H1 (cell line): ENCODE results near the gene HCK. TPM values are rescaled to one million over a fixed set of nuclear protein-coding genes. Genes with fewer than 3 reads are reported as not detected.

ENCODE experiments used
- CTCF ChIA-PET: fragments of 300-600 bp; sonication (Branson Sonifier 250); formaldehyde crosslinking; loops from one replicate; lab custom pipeline; 2021; ENCODE audit not compliant: partially characterized antibody; lab: Charles Lee
- POLR2A ChIA-PET: fragments of 300-600 bp; sonication (Branson Sonifier 250); formaldehyde crosslinking; loops from one replicate; lab custom pipeline; 2021; ENCODE audit warnings: inconsistent platforms; ENCODE audit not compliant: partially characterized antibody; lab: Charles Lee
- DNase-seq, 2 experiments: peaks; one replicate each; pipeline versions ENCODE4 v3.0.0 to v3.0.0-alpha.2; 2010 to 2022; ENCODE audit warnings: low spot score in 2 of 2, low read depth in 1 of 2, mixed read lengths in 1 of 2
- FAIRE-seq: peaks from 2 replicates; lab custom pipeline; 2011; peaks lifted over from hg19 to GRCh38; lab: Jason Lieb, UNC
- H2AFZ ChIP-seq: 2 replicates; pipeline ENCODE4 v1.8.1; 2012; ENCODE audit warnings: low read length, inconsistent platforms
- H2AK5ac ChIP-seq: 2 replicates; pipeline ENCODE4 v1.6.1; 2013; ENCODE audit warnings: low read depth, low read length
- H2BK120ac ChIP-seq: replicated peaks from 2 replicates; pipeline ENCODE3; 2013; ENCODE audit warnings: low read depth, low read length, inconsistent platforms
- H2BK12ac ChIP-seq: 2 replicates; pipeline ENCODE4 v1.6.1; 2013; ENCODE audit warnings: low read depth, low read length
- H2BK15ac ChIP-seq: 2 replicates; pipeline ENCODE4 v1.6.1; 2013; ENCODE audit warnings: low read length
- H2BK20ac ChIP-seq: 2 replicates; pipeline ENCODE4 v1.6.1; 2013; ENCODE audit warnings: low read length
- H2BK5ac ChIP-seq: 2 replicates; pipeline ENCODE4 v1.6.1; 2013; ENCODE audit warnings: low read depth, low read length
- H3K14ac ChIP-seq: 2 replicates; pipeline ENCODE4 v1.6.1; 2013; ENCODE audit warnings: inconsistent platforms; ENCODE audit not compliant: insufficient read length
- H3K18ac ChIP-seq: 2 replicates; pipeline ENCODE4 v1.6.1; 2013; ENCODE audit warnings: low read length; ENCODE audit errors: extremely low read depth
- H3K23ac ChIP-seq: 2 replicates; pipeline ENCODE4 v1.6.1; 2013; ENCODE audit warnings: inconsistent platforms; ENCODE audit not compliant: insufficient read length
- H3K23me2 ChIP-seq: 2 replicates; pipeline ENCODE4 v1.6.1; 2013; ENCODE audit warnings: low read depth, low read length
- H3K27ac ChIP-seq: 2 replicates; pipeline ENCODE4 v1.6.1; 2011; ENCODE audit warnings: low read depth, low read length, inconsistent platforms
- H3K27me3 ChIP-seq, 4 experiments: replicated peaks in 1 of 4; 1 replicate in 1 of 4; 2 replicates in 3 of 4; pipeline versions ENCODE4 v1.6.1 to v1.8.1; 2011 to 2013; ENCODE audit warnings: low read length in 3 of 4, mild to moderate bottlenecking in 3 of 4, inconsistent platforms in 2 of 4, mixed read lengths in 2 of 4, moderate library complexity in 1 of 4; ENCODE audit not compliant: control insufficient read depth in 3 of 4, insufficient read depth in 3 of 4; ENCODE audit errors: extremely low read depth in 1 of 4
- H3K36me3 ChIP-seq, 4 experiments: 2 replicates each; pipeline versions ENCODE4 v1.6.1 to v1.8.1; 2011 to 2013; ENCODE audit warnings: mild to moderate bottlenecking in 4 of 4, low read length in 3 of 4, moderate library complexity in 2 of 4, control low read depth in 1 of 4, inconsistent platforms in 1 of 4; ENCODE audit not compliant: insufficient read depth in 4 of 4, control insufficient read depth in 2 of 4
- H3K4ac ChIP-seq: replicated peaks from 2 replicates; pipeline ENCODE3; 2013; ENCODE audit warnings: low read length, low read depth, mixed read lengths, inconsistent platforms; ENCODE audit not compliant: insufficient read length
- H3K4me1 ChIP-seq, 4 experiments: replicated peaks in 1 of 4; 1 replicate in 1 of 4; 2 replicates in 3 of 4; pipeline versions ENCODE4 v1.6.1 to v1.8.1; 2011 to 2013; ENCODE audit warnings: low read length in 3 of 4, inconsistent platforms in 2 of 4, mixed read lengths in 1 of 4; ENCODE audit not compliant: insufficient read depth in 4 of 4, control insufficient read depth in 3 of 4
- H3K4me2 ChIP-seq, 2 experiments: 2 replicates each; pipeline versions ENCODE4 v1.6.1 to v1.8.1; 2011 to 2013; ENCODE audit warnings: low read depth in 2 of 2, low read length in 2 of 2, control low read depth in 1 of 2, inconsistent platforms in 1 of 2, mild to moderate bottlenecking in 1 of 2; ENCODE audit not compliant: insufficient read depth in 1 of 2
- H3K4me3 ChIP-seq, 4 experiments: fragments of 200-600, 300-600 bp in 1 of 4; sonication (generic), shearing (Covaris generic), sonication (Bioruptor Twin) in 1 of 4; 2 replicates each; pipeline versions ENCODE4 v1.5.1 to v1.8.1; 2011 to 2016; ENCODE audit warnings: low read length in 4 of 4, low read depth in 3 of 4, control low read depth in 2 of 4, inconsistent platforms in 2 of 4, mild to moderate bottlenecking in 2 of 4, mixed read lengths in 1 of 4, moderate library complexity in 1 of 4; ENCODE audit not compliant: insufficient read depth in 2 of 4; ENCODE audit errors: extremely low read depth in 1 of 4
- H3K56ac ChIP-seq: replicated peaks from 2 replicates; pipeline ENCODE3; 2013; ENCODE audit warnings: low read depth, mild to moderate bottlenecking, mixed read lengths, low read length, inconsistent platforms; ENCODE audit not compliant: insufficient read length
- H3K79me1 ChIP-seq: 2 replicates; pipeline ENCODE4 v1.6.1; 2013; ENCODE audit warnings: low read depth, low read length, control low read depth
- H3K79me2 ChIP-seq, 2 experiments: 2 replicates each; pipeline versions ENCODE4 v1.6.1 to v1.8.1; 2012 to 2013; ENCODE audit warnings: low read length in 2 of 2, mild to moderate bottlenecking in 2 of 2, inconsistent platforms in 1 of 2; ENCODE audit not compliant: insufficient read depth in 2 of 2, control insufficient read depth in 1 of 2
- H3K9ac ChIP-seq, 4 experiments: replicated peaks in 1 of 4; 1 replicate in 1 of 4; 2 replicates in 3 of 4; pipeline versions ENCODE4 v1.6.1 to v1.8.1; 2011 to 2013; ENCODE audit warnings: low read depth in 3 of 4, low read length in 3 of 4, control low read depth in 2 of 4, mild to moderate bottlenecking in 2 of 4, moderate library complexity in 2 of 4, inconsistent platforms in 1 of 4; ENCODE audit errors: extremely low read depth in 1 of 4
- H3K9me3 ChIP-seq, 2 experiments: 2 replicates each; pipeline versions ENCODE4 v1.6.1 to v1.8.1; 2012 to 2013; ENCODE audit warnings: mild to moderate bottlenecking in 2 of 2, moderate library complexity in 2 of 2, control low read depth in 1 of 2, inconsistent platforms in 1 of 2, low read depth in 1 of 2, low read length in 1 of 2, mixed read lengths in 1 of 2; ENCODE audit not compliant: insufficient read depth in 2 of 2
- H4K20me1 ChIP-seq, 2 experiments: replicated peaks in 1 of 2; 2 replicates each; pipeline versions ENCODE3 to v1.8.1; 2011 to 2013; ENCODE audit warnings: inconsistent platforms in 2 of 2, low read length in 2 of 2, mild to moderate bottlenecking in 1 of 2; ENCODE audit not compliant: insufficient read depth in 2 of 2, control insufficient read depth in 1 of 2
- H4K5ac ChIP-seq: 2 replicates; pipeline ENCODE4 v1.6.1; 2013; ENCODE audit warnings: low read length, low read depth, mixed read lengths, inconsistent platforms; ENCODE audit not compliant: insufficient read length
- H4K8ac ChIP-seq: 2 replicates; pipeline ENCODE4 v1.8.0; 2013; ENCODE audit warnings: mild to moderate bottlenecking, moderate library complexity, low read length, inconsistent platforms; ENCODE audit not compliant: insufficient read depth; ENCODE audit errors: extremely low read depth
- H4K91ac ChIP-seq: replicated peaks from 2 replicates; pipeline ENCODE3; 2013; ENCODE audit warnings: low read length, mixed read lengths, inconsistent platforms; ENCODE audit not compliant: insufficient read length
- ATF2 ChIP-seq: IDR thresholded peaks from 2 replicates; pipeline ENCODE4 v1.6.1; 2012; ENCODE audit warnings: low read length, inconsistent platforms
- PHF8 ChIP-seq: fragments of 200-600 bp; sonication (generic); conservative IDR thresholded peaks from 2 replicates; pipeline ENCODE4 v1.7.1; 2012; ENCODE audit warnings: low read depth, mild to moderate bottlenecking, inconsistent platforms, low read length, moderate library complexity
- RAD21 ChIP-seq, 2 experiments: IDR thresholded peaks in 1 of 2; conservative IDR thresholded peaks in 1 of 2; 2 replicates each; pipeline ENCODE4 v1.6.1; 2011; ENCODE audit warnings: low read depth in 2 of 2, low read length in 2 of 2, improper control_type of control experiment in 1 of 2, inconsistent platforms in 1 of 2, mild to moderate bottlenecking in 1 of 2, moderate library complexity in 1 of 2
- SAP30 ChIP-seq: fragments of 300-600 bp; sonication (generic); IDR thresholded peaks from 2 replicates; pipeline ENCODE4 v1.7.1; 2012; ENCODE audit warnings: low read length, moderate library complexity, mild to moderate bottlenecking, inconsistent platforms; ENCODE audit not compliant: insufficient read depth, insufficient replicate concordance
- SIN3A ChIP-seq, 2 experiments: IDR thresholded peaks in 1 of 2; conservative IDR thresholded peaks in 1 of 2; 2 replicates each; pipeline ENCODE4 v1.6.1; 2011 to 2012; ENCODE audit warnings: low read length in 2 of 2, improper control_type of control experiment in 1 of 2, low read depth in 1 of 2, mild to moderate bottlenecking in 1 of 2
- ZNF274 ChIP-seq: IDR thresholded peaks from 2 replicates; pipeline ENCODE4 v1.7.0; 2012; ENCODE audit warnings: low read length, borderline replicate concordance; ENCODE audit errors: extremely low read depth
- WGBS, 2 experiments: shearing (Covaris generic) in 1 of 2; methylation state at CpG; one replicate each; pipeline versions ENCODE4 v1.1.6 to v1.1.7; 2013 to 2015; ENCODE audit warnings: low lambda C conversion rate in 2 of 2, mixed read lengths in 2 of 2, inconsistent platforms in 1 of 2, low coverage in 1 of 2, missing lambda C conversion rate in 1 of 2; ENCODE audit not compliant: insufficient replicate concordance in 2 of 2, insufficient coverage in 1 of 2, insufficient read length in 1 of 2; ENCODE audit errors: extremely low coverage in 1 of 2, missing lambda C conversion rate in 1 of 2; 5-methylcytosine and 5-hydroxymethylcytosine counted together
- polyA plus RNA-seq, 7 experiments: library from polyadenylated mRNA; depleted of rRNA in 3 of 7; stranded (reverse) in 5 of 7; unstranded in 2 of 7; fragments of >200 nt in 5 of 7; fragments of 200-250 nt in 2 of 7; gene quantifications; 1 replicate in 5 of 7; 2 replicates in 1 of 7; 4 replicates in 1 of 7; pipeline versions ENCODE4 v1.2.1 to v1.2.3, GENCODE V29; 2011 to 2013; ENCODE audit warnings: missing spikeins in 2 of 7, mixed read lengths in 2 of 7
- total RNA-seq: library from RNA; stranded (reverse); fragmentation: NEBNext Ultra II Directional; extraction: Animal tissue kit (Norgen Biotek cat#: 25700); gene quantifications from 2 replicates; pipeline ENCODE4 v1.2.1, GENCODE V29; 2021
- TF ChIP-seq, protein P1 (sequence below), 3 experiments: IDR thresholded peaks; 1 replicate in 2 of 3; 2 replicates in 1 of 3; pipeline versions ENCODE4 v1.5.1 to v1.6.1; 2011; ENCODE audit warnings: low read length in 3 of 3, mild to moderate bottlenecking in 3 of 3, inconsistent platforms in 2 of 3, low read depth in 1 of 3, moderate library complexity in 1 of 3; ENCODE audit not compliant: insufficient read depth in 1 of 3; ENCODE audit errors: control extremely low read depth in 1 of 3

HCK gene
- total and polyA plus RNA-seq, 2 of the 8 experiments (the other 6 are each of a cell fraction or from before 2014, with no cell fraction given) = 0.37 to 4.3 TPM

- WGBS, 2 experiments = 4% methylated on average over 18 of the region's 42 CpGs; no CpG with 5 or more reads in 1 of the 2 experiments
- Histone ChIP-seq H2BK20ac (no peak overlapping the region), H4K5ac (no peak overlapping the region), H4K91ac (no peak overlapping the region), H3K9me3 (no peaks in the 10 kb centered on the region; a peak in 1 of 4 replicates), H3K9ac (peak overlapping the region in 1 of 4 experiments; percentile 89; a peak in 1 of 7 replicates), H3K27me3 (peaks cover 0 to 8% (median under 1%) of the 10 kb centered on the region in 4 experiments; a peak in 4 of 7 replicates), H4K20me1 (no peaks in the 10 kb centered on the region), H2AK5ac (no peak overlapping the region), H3K14ac (no peak overlapping the region), H3K18ac (no peak overlapping the region), H3K4me3 (peak overlapping the region; percentile 67 to 89 (median 76)), H2AFZ (no peak overlapping the region), H2BK120ac (no peak overlapping the region), H3K23me2 (peaks cover 8% of the 10 kb centered on the region), H3K23ac (no peak overlapping the region), H3K4ac (no peak overlapping the region), H3K27ac (no peak overlapping the region), H2BK12ac (no peak overlapping the region), H3K79me2 (no peaks in the 10 kb centered on the region), H3K56ac (no peak overlapping the region), H3K36me3 (no peaks in the 10 kb centered on the region), H3K4me1 (peaks cover 2 to 11% (median 7%) of the 10 kb centered on the region in 4 experiments; a peak in 6 of 7 replicates), H3K4me2 (peak overlapping the region; percentile 82 to 100), H2BK5ac (no peak overlapping the region), H2BK15ac (no peak overlapping the region), H4K8ac (no peak overlapping the region; the same call in 1 of the 2 replicates), H3K79me1 (no peaks in the 10 kb centered on the region)
- ChIA-PET POLR2A (interaction anchor here (0.7 to 1.8 kb wide), 7 partner anchors 10 to 148 kb away, joined by 3 to 8 read pairs (median 3); partner anchors contain the start of genes PDRG1 and TM9SF4), CTCF (interaction anchor here (1.3 to 5.9 kb wide), 7 partner anchors 13 to 196 kb away, joined by 3 to 85 read pairs (median 5); partner anchors contain the start of gene PDRG1)
- DNase-seq (peak in 1 of 2 experiments; percentile 79), FAIRE-seq (no peak)
- no peak for TF ChIP-seq ZNF274
- TF ChIP-seq SIN3A (conservative IDR thresholded peaks at IDR 0.05 in 1 of 2, IDR thresholded peaks at IDR 0.05 in 1 of 2; ENCODE audit: low read depth in 1 of 2, low read length in 2 of 2) = peak; percentile 37 to 47; a peak in 2 of 4 replicates
- TF ChIP-seq ATF2 = no peak
- TF ChIP-seq RAD21 (IDR thresholded peaks at IDR 0.05 in 1 of 2, conservative IDR thresholded peaks at IDR 0.05 in 1 of 2; ENCODE audit: low read depth in 2 of 2, low read length in 2 of 2) = peak; percentile 50 to 53; a peak in 3 of 4 replicates
- TF ChIP-seq, protein P1, sequence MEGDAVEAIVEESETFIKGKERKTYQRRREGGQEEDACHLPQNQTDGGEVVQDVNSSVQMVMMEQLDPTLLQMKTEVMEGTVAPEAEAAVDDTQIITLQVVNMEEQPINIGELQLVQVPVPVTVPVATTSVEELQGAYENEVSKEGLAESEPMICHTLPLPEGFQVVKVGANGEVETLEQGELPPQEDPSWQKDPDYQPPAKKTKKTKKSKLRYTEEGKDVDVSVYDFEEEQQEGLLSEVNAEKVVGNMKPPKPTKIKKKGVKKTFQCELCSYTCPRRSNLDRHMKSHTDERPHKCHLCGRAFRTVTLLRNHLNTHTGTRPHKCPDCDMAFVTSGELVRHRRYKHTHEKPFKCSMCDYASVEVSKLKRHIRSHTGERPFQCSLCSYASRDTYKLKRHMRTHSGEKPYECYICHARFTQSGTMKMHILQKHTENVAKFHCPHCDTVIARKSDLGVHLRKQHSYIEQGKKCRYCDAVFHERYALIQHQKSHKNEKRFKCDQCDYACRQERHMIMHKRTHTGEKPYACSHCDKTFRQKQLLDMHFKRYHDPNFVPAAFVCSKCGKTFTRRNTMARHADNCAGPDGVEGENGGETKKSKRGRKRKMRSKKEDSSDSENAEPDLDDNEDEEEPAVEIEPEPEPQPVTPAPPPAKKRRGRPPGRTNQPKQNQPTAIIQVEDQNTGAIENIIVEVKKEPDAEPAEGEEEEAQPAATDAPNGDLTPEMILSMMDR (IDR thresholded peaks at IDR 0.05; ENCODE audit: control extremely low read depth in 1 of 3, insufficient read depth in 1 of 3, low read depth in 1 of 3, low read length in 3 of 3) = peak; percentile 40 to 78 (median 57)
- TF ChIP-seq PHF8 = no peak
- no peak for TF ChIP-seq SAP30
These were observed 32.9 kb upstream of the HCK start for GRCh38 chr20:32019156-32019510.
